GM19023 (cell line): Measurements from ENCODE around the gene OR2M2.

Source experiments
- ATAC-seq: cut with Tn5 transposase; IDR thresholded peaks from one replicate; pipeline ENCODE4 v1.9.1; 2021; ENCODE audit warnings: mild to moderate bottlenecking, moderate library complexity; ENCODE audit not compliant: unreplicated experiment

Gene OR2M2

DNA sequence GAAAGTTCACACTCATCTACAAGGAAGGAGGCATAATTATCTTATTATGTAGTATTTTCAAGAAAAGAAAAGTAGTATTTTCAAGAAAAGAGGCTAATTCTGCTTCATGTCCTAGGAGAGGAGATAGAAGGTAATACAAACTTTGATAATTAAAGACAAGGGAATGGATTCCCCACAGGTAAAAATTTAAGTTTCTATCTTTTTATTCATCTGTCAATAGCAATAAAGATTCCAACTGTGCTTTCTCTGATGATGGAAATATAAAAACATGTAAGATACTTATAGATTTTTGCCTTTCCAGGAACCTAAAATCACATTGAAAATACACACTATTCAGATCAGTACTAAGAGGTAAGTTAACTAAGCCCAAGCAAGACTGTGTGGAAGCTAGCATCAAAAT is at the start of gene OR2M2:
OR2M2 (plus strand) TSS at position 301 of the 400 bp plus-strand sequence. CDS start 5,165 bp downstream, outside the sequence.
- no peak for ATAC-seq

DNA sequence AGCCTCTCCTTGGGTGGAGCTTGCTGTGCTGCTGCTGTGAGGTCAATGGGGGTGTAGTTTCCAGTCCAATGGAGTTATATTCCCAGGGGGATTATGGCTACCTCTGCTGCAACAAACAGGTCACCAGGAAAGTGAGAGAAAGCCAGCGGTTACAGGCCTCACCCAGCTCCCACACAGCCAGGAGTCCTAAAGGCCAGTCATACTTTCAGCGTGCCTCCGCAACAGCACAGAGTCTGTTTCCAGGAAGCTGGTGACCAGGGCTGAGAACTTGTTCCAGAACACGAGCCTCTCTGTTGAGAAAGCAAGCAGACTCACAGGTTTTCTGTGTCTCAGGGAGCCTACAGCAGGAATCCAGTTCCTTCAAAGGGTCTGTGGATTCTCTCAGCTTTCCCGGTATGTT is 47.0 kb upstream of the OR2M2 start:
- ATAC-seq = no peak

- ATAC-seq = no peak
These were observed 37.8 kb upstream of the OR2M2 start for GRCh38 chr1:248136811-248137210.

GRCh38 chr1:248140846-248141245 is 33.8 kb upstream of the OR2M2 start:
- no peak for ATAC-seq

DNA sequence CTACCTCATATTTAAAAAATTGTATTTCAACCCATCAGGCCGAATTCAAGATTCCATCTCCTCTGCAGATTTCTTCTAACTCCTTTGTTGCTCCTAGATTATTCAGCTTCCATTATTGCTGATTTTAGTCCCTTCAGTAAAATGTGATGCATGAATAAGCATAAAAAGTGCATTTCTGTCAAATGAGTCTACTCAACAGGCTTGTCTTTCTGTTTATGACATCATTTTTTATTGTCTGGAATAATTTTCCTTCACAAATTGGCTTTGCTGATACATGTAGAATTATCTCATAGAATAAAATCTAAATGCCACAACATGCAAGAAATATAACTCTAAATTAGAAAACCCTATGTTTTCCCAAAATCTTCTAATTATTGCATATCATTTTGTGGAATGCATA is 31.3 kb upstream of the OR2M2 start:
- ATAC-seq = no peak

DNA sequence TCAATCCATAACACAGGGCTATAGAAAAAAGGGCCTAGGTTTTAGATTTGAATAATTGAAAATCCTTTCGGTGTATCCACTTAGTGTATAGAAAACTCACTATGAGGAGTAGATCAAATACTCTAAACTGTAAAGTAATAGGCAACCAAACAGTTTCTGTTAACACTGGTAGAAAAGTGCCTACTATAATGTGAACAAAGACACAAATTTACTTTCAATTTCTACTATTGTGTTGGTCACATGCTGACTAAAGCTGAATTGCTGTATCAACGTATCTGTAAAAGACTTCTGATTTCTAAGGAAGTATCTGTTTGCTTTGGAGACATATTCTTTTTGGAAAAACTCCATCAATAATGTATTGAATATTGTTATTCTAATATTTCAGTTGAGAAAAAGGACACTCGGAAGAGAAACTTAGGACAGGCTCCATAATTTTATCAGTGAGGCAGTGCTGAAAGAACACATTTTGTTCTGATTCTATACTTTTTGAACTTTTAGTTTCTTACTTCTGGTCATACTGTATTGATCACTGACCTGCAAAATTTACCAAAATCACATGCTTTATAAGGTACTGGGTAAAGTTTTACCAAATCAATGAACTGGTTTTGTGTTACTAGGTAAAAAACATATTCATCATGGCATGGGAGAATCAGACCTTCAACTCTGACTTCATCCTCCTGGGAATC is 30.0 kb upstream of the OR2M2 start, which contains the start of gene OR2M5:
OR2M5 (plus strand) TSS at position 636 of the 686 bp plus-strand sequence; CDS start at position 636, 0 bp downstream.
- no peak for ATAC-seq

GRCh38 chr1:248152056-248152827 is 22.4 kb upstream of the OR2M2 start:
- no peak for ATAC-seq

DNA sequence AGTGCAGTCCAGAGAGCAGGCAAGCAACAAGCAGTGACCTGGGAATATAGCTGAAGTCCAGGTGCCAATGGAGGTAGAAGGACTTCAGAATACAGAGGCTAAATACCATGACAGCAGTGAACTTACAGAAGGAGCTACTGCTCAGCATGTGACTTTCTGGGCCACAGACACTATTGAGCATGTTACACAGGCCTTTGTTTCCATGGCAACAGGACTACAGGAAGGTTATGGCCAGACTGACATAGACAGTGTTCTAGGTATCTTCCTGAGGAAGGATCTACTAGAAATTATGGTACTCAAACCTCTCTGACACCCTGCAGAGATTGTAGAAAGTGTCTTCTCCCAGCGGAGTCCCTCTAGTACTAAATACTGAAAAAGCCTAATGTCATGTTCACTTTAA is 18.7 kb upstream of the OR2M2 start:
- no peak for ATAC-seq

DNA sequence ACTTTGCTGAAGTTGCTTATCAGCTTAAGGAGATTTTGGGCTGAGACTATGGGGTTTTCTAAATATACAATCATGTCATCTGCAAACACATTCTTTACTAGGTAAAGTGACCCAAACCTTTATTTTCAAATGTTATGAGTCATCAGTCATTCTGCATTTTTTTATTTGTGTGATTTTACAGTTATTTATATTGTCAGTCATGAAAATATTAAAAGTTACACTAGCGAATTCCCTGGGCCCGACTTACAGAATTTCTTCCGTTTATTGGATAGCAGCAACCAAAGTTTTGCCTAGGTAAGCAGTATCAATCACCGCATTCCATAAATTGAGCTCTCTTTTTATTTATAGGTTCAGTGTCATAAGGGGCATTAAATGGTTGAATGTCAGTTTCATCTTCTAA is 15.9 kb upstream of the OR2M2 start:
- ATAC-seq = no peak

- no peak for ATAC-seq
These were observed 10.6 kb upstream of the OR2M2 start for GRCh38 chr1:248164031-248164430.

GRCh38 chr1:248165186-248165585 is 9.4 kb upstream of the OR2M2 start:
- ATAC-seq = no peak

DNA sequence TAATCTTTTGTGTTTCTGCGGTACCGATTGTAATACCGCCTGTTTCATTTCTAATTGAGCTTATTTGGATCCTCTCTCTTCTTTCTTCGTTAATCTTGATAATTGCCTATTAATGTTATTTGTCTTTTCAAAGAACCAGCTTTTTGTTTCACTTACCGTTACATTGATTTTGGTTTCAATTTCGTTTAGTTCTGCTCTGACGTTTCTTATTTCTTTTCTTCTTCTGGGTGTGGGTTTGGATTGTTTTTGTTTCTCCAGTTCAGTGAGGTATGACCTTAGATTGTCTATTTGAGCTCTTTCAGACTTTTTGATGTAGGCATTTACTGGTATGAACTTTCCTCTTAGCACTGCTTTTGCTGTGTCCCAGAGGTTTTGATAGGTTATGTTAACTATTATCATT is 9.4 kb downstream of the OR2M2 start:
- no peak for ATAC-seq

GRCh38 chr1:248187363-248187762 is 12.7 kb downstream of the OR2M2 start:
- no peak for ATAC-seq

GRCh38 chr1:248189026-248189425 is 14.4 kb downstream of the OR2M2 start:
- no peak for ATAC-seq

DNA sequence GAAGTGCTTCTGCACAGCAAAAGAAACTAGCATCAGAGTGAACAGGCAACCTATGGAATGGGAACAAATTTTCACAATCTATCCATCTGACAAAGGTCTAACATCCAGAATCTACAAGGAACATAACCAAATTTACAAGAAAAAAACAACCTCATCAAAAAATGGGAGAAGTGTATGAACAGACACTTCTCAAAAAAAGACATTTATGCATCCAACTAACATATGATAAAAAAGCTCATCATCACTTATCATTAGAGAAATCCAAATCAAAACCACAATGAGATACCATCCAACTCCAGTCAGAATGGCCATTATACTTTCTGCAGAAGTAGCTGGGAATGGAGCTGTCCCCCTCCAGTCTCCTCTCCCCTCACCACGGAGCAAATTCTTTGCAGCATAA is 19.5 kb downstream of the OR2M2 start:
- ATAC-seq = no peak

DNA sequence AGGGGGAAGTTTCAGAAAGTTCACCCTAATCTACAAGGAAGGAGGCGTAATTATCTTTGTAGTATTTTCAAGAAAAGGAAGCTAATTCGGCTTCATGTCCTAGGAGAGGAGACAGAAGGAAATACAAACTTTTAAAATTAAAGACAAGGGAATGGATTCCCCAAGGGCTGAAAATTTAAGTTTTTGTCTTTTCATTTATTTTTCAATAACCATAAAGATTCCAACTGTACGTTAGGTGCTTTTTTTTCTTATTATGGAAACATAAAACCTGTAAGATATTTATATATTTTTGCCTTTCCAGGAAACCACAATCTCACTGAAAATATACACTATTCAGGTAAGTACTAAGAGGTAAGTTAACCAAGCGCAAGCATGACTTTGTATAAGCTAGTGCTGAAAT is 22.3 kb downstream of the OR2M2 start, which contains the start of gene OR2M3:
OR2M3 (plus strand) TSS at position 301 of the 400 bp plus-strand sequence. CDS start 5,803 bp downstream, outside the sequence.
- ATAC-seq = no peak

- no peak for ATAC-seq
These were observed 41.3 kb downstream of the OR2M2 start for GRCh38 chr1:248215880-248216279.

GRCh38 chr1:248225537-248225936 is 50.9 kb downstream of the OR2M2 start:
- no peak for ATAC-seq

DNA sequence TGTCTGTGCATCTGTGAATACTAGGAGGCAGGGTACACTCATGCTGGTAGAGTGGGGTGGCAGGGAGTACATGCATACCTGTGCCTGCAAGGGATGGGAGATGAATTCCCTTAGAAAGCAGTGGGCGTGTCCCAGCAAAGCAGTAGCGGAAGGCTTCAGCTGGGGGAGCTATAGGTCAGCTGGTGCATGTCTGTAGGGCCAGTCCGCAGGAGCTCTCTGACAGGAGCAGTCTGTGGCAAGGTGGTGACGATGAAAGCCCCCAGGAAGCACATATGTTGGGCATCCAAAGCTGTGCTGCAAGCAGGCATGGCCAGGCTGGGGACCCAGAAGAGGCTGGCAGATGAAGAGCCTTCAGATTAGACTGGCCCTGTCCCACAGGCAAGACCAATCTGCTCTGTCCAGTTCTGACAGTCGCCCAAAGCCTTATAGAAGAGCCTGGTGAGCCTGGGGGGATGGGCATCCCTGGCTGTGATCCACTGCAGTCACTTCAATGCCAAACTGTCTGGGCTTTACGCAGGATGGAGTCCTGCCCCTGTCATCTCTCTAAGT is 54.8 kb downstream of the OR2M2 start:
- ATAC-seq = no peak
